Activated naive CD4-positive, alpha-beta T cell treated with anti-CD3 and anti-CD28 coated beads, Interleukin-2, amount 50 U/mL, for 24 hours (primary cell): ENCODE data around the gene PRSS1.
A peak's percentile ranks its signal among the peaks of the same experiment; 100 is the strongest.
"Not testable (repeated sequence)": the region's sequence is repeated elsewhere in the genome, so short reads cannot be mapped to it uniquely, and the experiment has no call there.

ENCODE experiments used
- H3K27ac Mint-ChIP-seq: one replicate; pipeline ENCODE4 v1.8.0; 2021; ENCODE audit warnings: mild to moderate bottlenecking, mixed read lengths
- H3K27me3 Mint-ChIP-seq: one replicate; pipeline ENCODE4 v1.8.0; 2021; ENCODE audit warnings: mixed read lengths
- H3K36me3 Mint-ChIP-seq: one replicate; pipeline ENCODE4 v1.8.0; 2021; ENCODE audit warnings: mixed read lengths
- H3K4me1 Mint-ChIP-seq: one replicate; pipeline ENCODE4 v1.8.0; 2021; ENCODE audit warnings: mixed read lengths
- H3K4me3 Mint-ChIP-seq: one replicate; pipeline ENCODE4 v1.8.0; 2021; ENCODE audit warnings: mild to moderate bottlenecking, mixed read lengths
- H3K9me3 Mint-ChIP-seq: one replicate; pipeline ENCODE4 v1.8.0; 2021; ENCODE audit warnings: mixed read lengths

The PRSS1 gene

GRCh38 chr7:142733271-142733670, 16.0 kb upstream of the PRSS1 start:
- Mint-ChIP-seq H3K36me3 (peaks cover 2% of the 10 kb centered on the region), H3K9me3 (no peaks in the 10 kb centered on the region), H3K4me1 (no peaks in the 10 kb centered on the region), H3K27ac (no peak overlapping the region), H3K27me3 (no peaks in the 10 kb centered on the region), H3K4me3 (no peak overlapping the region)

- peaks cover 10% of the 10 kb centered on the region for H3K4me1 Mint-ChIP-seq
- H3K27me3 Mint-ChIP-seq = no peaks in the 10 kb centered on the region
- peak overlapping the region; percentile 39 for H3K4me3 Mint-ChIP-seq
- no peaks in the 10 kb centered on the region for H3K36me3 Mint-ChIP-seq
- H3K27ac Mint-ChIP-seq = peak overlapping the region; percentile 35
- no peaks in the 10 kb centered on the region for H3K9me3 Mint-ChIP-seq
Observed at GRCh38 chr7:142739923-142740492, 9.3 kb upstream of the PRSS1 start.

- Mint-ChIP-seq H3K4me1 (peaks cover 10% of the 10 kb centered on the region), H3K9me3 (no peaks in the 10 kb centered on the region), H3K27ac (no peak overlapping the region), H3K4me3 (no peak overlapping the region), H3K27me3 (no peaks in the 10 kb centered on the region), H3K36me3 (no peaks in the 10 kb centered on the region)
Observed at GRCh38 chr7:142740786-142741185, 8.5 kb upstream of the PRSS1 start.

- H3K27ac Mint-ChIP-seq, H3K27me3 Mint-ChIP-seq, H3K36me3 Mint-ChIP-seq, H3K9me3 Mint-ChIP-seq, H3K4me3 Mint-ChIP-seq: not testable (repeated sequence)
- H3K4me1 Mint-ChIP-seq = peaks cover 10% of the 10 kb centered on the region
Observed at GRCh38 chr7:142741932-142742331, 7.3 kb upstream of the PRSS1 start.

- no peak overlapping the region for H3K27ac Mint-ChIP-seq
- H3K4me3 Mint-ChIP-seq = no peak overlapping the region
- no peaks in the 10 kb centered on the region for H3K9me3 Mint-ChIP-seq
- H3K27me3 Mint-ChIP-seq = no peaks in the 10 kb centered on the region
- no peaks in the 10 kb centered on the region for H3K36me3 Mint-ChIP-seq
- H3K4me1 Mint-ChIP-seq = peaks cover under 1% of the 10 kb centered on the region
Observed at GRCh38 chr7:142745091-142745635, 4.1 kb upstream of the PRSS1 start.

GRCh38 chr7:142745745-142746144, 3.5 kb upstream of the PRSS1 start:
- Mint-ChIP-seq H3K4me1 (no peaks in the 10 kb centered on the region), H3K4me3 (no peak overlapping the region), H3K27ac (no peak overlapping the region), H3K9me3 (no peaks in the 10 kb centered on the region), H3K27me3 (no peaks in the 10 kb centered on the region), H3K36me3 (no peaks in the 10 kb centered on the region)

GRCh38 chr7:142746264-142746663, 3.0 kb upstream of the PRSS1 start:
- no peaks in the 10 kb centered on the region for H3K9me3 Mint-ChIP-seq
- H3K27ac Mint-ChIP-seq = no peak overlapping the region
- no peaks in the 10 kb centered on the region for H3K27me3 Mint-ChIP-seq
- H3K36me3 Mint-ChIP-seq = no peaks in the 10 kb centered on the region
- H3K4me3 Mint-ChIP-seq = no peak overlapping the region
- no peaks in the 10 kb centered on the region for H3K4me1 Mint-ChIP-seq

- H3K36me3 Mint-ChIP-seq, H3K27ac Mint-ChIP-seq, H3K4me3 Mint-ChIP-seq, H3K4me1 Mint-ChIP-seq, H3K9me3 Mint-ChIP-seq, H3K27me3 Mint-ChIP-seq: not testable (repeated sequence)
Observed at GRCh38 chr7:142748410-142748809, 862 bp upstream of the PRSS1 start.

- H3K9me3 Mint-ChIP-seq = no peaks in the 10 kb centered on the region
- no peak overlapping the region for H3K27ac Mint-ChIP-seq
- H3K27me3 Mint-ChIP-seq = no peaks in the 10 kb centered on the region
- H3K4me3 Mint-ChIP-seq = no peak overlapping the region
- H3K36me3 Mint-ChIP-seq = no peaks in the 10 kb centered on the region
- no peaks in the 10 kb centered on the region for H3K4me1 Mint-ChIP-seq
Observed at GRCh38 chr7:142750321-142750938, 1.2 kb downstream of the PRSS1 start.

GRCh38 chr7:142751526-142752175, 2.4 kb downstream of the PRSS1 start:
- not testable (repeated sequence) for H3K4me3 Mint-ChIP-seq, H3K36me3 Mint-ChIP-seq, H3K4me1 Mint-ChIP-seq, H3K9me3 Mint-ChIP-seq, H3K27ac Mint-ChIP-seq, H3K27me3 Mint-ChIP-seq

- no peaks in the 10 kb centered on the region for H3K36me3 Mint-ChIP-seq
- no peaks in the 10 kb centered on the region for H3K4me1 Mint-ChIP-seq
- no peaks in the 10 kb centered on the region for H3K9me3 Mint-ChIP-seq
- H3K4me3 Mint-ChIP-seq = no peak overlapping the region
- H3K27me3 Mint-ChIP-seq = no peaks in the 10 kb centered on the region
- H3K27ac Mint-ChIP-seq = no peak overlapping the region
Observed at GRCh38 chr7:142752376-142753225, 3.3 kb downstream of the PRSS1 start.

- Mint-ChIP-seq H3K9me3 (no peaks in the 10 kb centered on the region), H3K27me3 (no peaks in the 10 kb centered on the region), H3K36me3 (no peaks in the 10 kb centered on the region), H3K4me3 (no peak overlapping the region), H3K27ac (no peak overlapping the region), H3K4me1 (no peaks in the 10 kb centered on the region)
Observed at GRCh38 chr7:142753366-142753765, 4.1 kb downstream of the PRSS1 start.

- H3K36me3 Mint-ChIP-seq, H3K4me3 Mint-ChIP-seq, H3K27me3 Mint-ChIP-seq, H3K27ac Mint-ChIP-seq, H3K9me3 Mint-ChIP-seq, H3K4me1 Mint-ChIP-seq: not testable (repeated sequence)
Observed at GRCh38 chr7:142753925-142754491, 4.7 kb downstream of the PRSS1 start.

GRCh38 chr7:142754681-142755575, 5.7 kb downstream of the PRSS1 start:
- no peaks in the 10 kb centered on the region for H3K36me3 Mint-ChIP-seq
- H3K4me1 Mint-ChIP-seq = no peaks in the 10 kb centered on the region
- H3K9me3 Mint-ChIP-seq = no peaks in the 10 kb centered on the region
- H3K27ac Mint-ChIP-seq = peak overlapping the region; percentile 8
- H3K4me3 Mint-ChIP-seq = no peak overlapping the region
- no peaks in the 10 kb centered on the region for H3K27me3 Mint-ChIP-seq

- not testable (repeated sequence) for H3K4me3 Mint-ChIP-seq, H3K36me3 Mint-ChIP-seq, H3K4me1 Mint-ChIP-seq, H3K27me3 Mint-ChIP-seq, H3K9me3 Mint-ChIP-seq, H3K27ac Mint-ChIP-seq
Observed at GRCh38 chr7:142758312-142758711, 9.0 kb downstream of the PRSS1 start.
